Spleen (tissue), 11 donors: ENCODE measurements around the gene DDI2. TPM values are rescaled to one million over a fixed set of nuclear protein-coding genes. Genes with fewer than 3 reads are reported as not detected.

Experiments
- DNase-seq: peaks from one replicate; pipeline ENCODE4 v3.0.0-alpha.2; 2020
- H3K27ac ChIP-seq, 8 donors: fragments of 200-600 bp; sonication (generic) in 7 of 8; 1 replicate in 4 of 8; 2 replicates in 4 of 8; pipeline versions ENCODE4 v1.5.0 to v1.8.0; 2016 to 2021; ENCODE audit warnings: inconsistent platforms in 4 of 8, mild to moderate bottlenecking in 4 of 8, moderate library complexity in 1 of 8
- H3K27me3 ChIP-seq, 7 donors: fragments of 200-600 bp; sonication (generic) in 6 of 7; replicated peaks in 1 of 7; 1 replicate in 4 of 7; 2 replicates in 3 of 7; pipeline versions ENCODE4 v1.5.0 to v1.8.0; 2016 to 2021; ENCODE audit warnings: inconsistent platforms in 3 of 7, mild to moderate bottlenecking in 1 of 7
- H3K36me3 ChIP-seq, 6 donors: fragments of 200-600 bp; sonication (generic) in 5 of 6; 1 replicate in 4 of 6; 2 replicates in 2 of 6; pipeline versions ENCODE4 v1.5.0 to v1.8.0; 2016 to 2021; ENCODE audit warnings: inconsistent platforms in 2 of 6
- H3K4me1 ChIP-seq, 6 donors: fragments of 200-600 bp; sonication (generic) in 5 of 6; 1 replicate in 3 of 6; 2 replicates in 3 of 6; pipeline versions ENCODE4 v1.5.0 to v1.8.0; 2016 to 2021; ENCODE audit warnings: inconsistent platforms in 3 of 6
- H3K4me3 ChIP-seq, 8 donors: fragments of 200-600 bp; sonication (generic) in 7 of 8; 1 replicate in 4 of 8; 2 replicates in 4 of 8; pipeline versions ENCODE4 v1.5.0 to v1.8.0; 2016 to 2021; ENCODE audit warnings: inconsistent platforms in 4 of 8, mild to moderate bottlenecking in 4 of 8, moderate library complexity in 2 of 8
- H3K9me3 ChIP-seq, 8 donors: fragments of 200-600 bp; sonication (generic) in 7 of 8; 1 replicate in 4 of 8; 2 replicates in 4 of 8; pipeline versions ENCODE4 v1.5.0 to v1.8.0; 2016 to 2021; ENCODE audit warnings: inconsistent platforms in 4 of 8
- POLR2A ChIP-seq, 3 donors: fragments of 450-650 bp; IDR thresholded peaks; one replicate each; pipeline ENCODE4 v1.5.1; 2017; ENCODE audit warnings: antibody characterized with exemption in 3 of 3, mild to moderate bottlenecking in 1 of 3
- POLR2AphosphoS5 ChIP-seq, 3 donors: sonication (generic); formaldehyde crosslinking; IDR thresholded peaks; one replicate each; pipeline ENCODE4 v1.5.1; 2017; ENCODE audit warnings: antibody characterized with exemption in 3 of 3
- WGBS, 5 donors: extraction: QIAGEN DNeasy Blood & Tissue Kit in 3 of 5; methylation state at CpG; one replicate each; pipeline versions ENCODE4 v1.1.5 to v1.1.7; 2013 to 2018; 5-methylcytosine and 5-hydroxymethylcytosine counted together
- intact Hi-C: fragments of 100-400 bp; cut with DNase I; formaldehyde crosslinking; loops from one replicate; pipeline ENCODE4 v1.15.0; 2023; ENCODE audit warnings: low total_unique reads
- polyA plus RNA-seq, 3 donors: library from polyadenylated mRNA; stranded (reverse); fragments of 200-250 nt; gene quantifications; one replicate each; pipeline ENCODE4 v1.2.1, GENCODE V29; 2013
- total RNA-seq, 7 donors: library from RNA; depleted of rRNA in 3 of 7; stranded (reverse); fragments of >200 nt in 3 of 7; fragmentation: NEBNext Ultra II Directional in 4 of 7; extraction: Animal tissue kit (Norgen Biotek cat#: 25700) in 4 of 7; gene quantifications; one replicate each; pipeline versions ENCODE4 v1.1.0 to v1.2.1, GENCODE V29; 2016 to 2021
- TF ChIP-seq, protein P1 (sequence below), 11 experiments: fragments of 200-600 bp in 7 of 11; fragments of 450-650 bp in 4 of 11; sonication (generic) in 4 of 11; IDR thresholded peaks in 8 of 11; conservative IDR thresholded peaks in 3 of 11; 1 replicate in 7 of 11; 2 replicates in 4 of 11; pipeline versions ENCODE4 v1.4.0 to v1.8.0; 2016 to 2021; ENCODE audit warnings: antibody characterized with exemption in 11 of 11, inconsistent platforms in 4 of 11, mild to moderate bottlenecking in 1 of 11
- donor health status: healthy with polysubstance abuse.
- donor health status: DM: no; HTN: no; CAD: no; lungs with moderate emphysema.
- donor health status: DM: no; HTN: no; CAD: no.
- donor health status: Bipolar disorder and iron deficiency.
- donor health status: healthy.
- donor health status: DM: no; HTN: no; CAD: no.
- donor health status: DM: yes; HTN: yes; CAD: no.

DDI2 gene
- total and polyA plus RNA-seq, 10 donors = 4.8 to 75.4 (median 45.2) TPM

GRCh38 chr1:15667362-15667761 is 50.1 kb downstream of the DDI2 start:
- intact Hi-C loops = no loop called here
- Histone ChIP-seq H3K4me3 (no peak overlapping the region), H3K36me3 (peaks cover 0 to 20% (median 3%) of the 10 kb centered on the region in 6 donors), H3K9me3 (no peaks in the 10 kb centered on the region), H3K27me3 (no peaks in the 10 kb centered on the region), H3K4me1 (no peaks in the 10 kb centered on the region), H3K27ac (no peak overlapping the region)
- TF ChIP-seq POLR2AphosphoS5 (IDR thresholded peaks at IDR 0.05) = no peak
- TF ChIP-seq POLR2A (IDR thresholded peaks at IDR 0.05) = no peak
- TF ChIP-seq, protein P1, sequence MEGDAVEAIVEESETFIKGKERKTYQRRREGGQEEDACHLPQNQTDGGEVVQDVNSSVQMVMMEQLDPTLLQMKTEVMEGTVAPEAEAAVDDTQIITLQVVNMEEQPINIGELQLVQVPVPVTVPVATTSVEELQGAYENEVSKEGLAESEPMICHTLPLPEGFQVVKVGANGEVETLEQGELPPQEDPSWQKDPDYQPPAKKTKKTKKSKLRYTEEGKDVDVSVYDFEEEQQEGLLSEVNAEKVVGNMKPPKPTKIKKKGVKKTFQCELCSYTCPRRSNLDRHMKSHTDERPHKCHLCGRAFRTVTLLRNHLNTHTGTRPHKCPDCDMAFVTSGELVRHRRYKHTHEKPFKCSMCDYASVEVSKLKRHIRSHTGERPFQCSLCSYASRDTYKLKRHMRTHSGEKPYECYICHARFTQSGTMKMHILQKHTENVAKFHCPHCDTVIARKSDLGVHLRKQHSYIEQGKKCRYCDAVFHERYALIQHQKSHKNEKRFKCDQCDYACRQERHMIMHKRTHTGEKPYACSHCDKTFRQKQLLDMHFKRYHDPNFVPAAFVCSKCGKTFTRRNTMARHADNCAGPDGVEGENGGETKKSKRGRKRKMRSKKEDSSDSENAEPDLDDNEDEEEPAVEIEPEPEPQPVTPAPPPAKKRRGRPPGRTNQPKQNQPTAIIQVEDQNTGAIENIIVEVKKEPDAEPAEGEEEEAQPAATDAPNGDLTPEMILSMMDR (IDR thresholded peaks at IDR 0.05 in 8 of 11, conservative IDR thresholded peaks at IDR 0.05 in 3 of 11) = no peak
- WGBS, 5 donors = 87 to 93% (median 91%) methylated on average over 7 of the region's 7 CpGs
- no peak for DNase-seq

DNA sequence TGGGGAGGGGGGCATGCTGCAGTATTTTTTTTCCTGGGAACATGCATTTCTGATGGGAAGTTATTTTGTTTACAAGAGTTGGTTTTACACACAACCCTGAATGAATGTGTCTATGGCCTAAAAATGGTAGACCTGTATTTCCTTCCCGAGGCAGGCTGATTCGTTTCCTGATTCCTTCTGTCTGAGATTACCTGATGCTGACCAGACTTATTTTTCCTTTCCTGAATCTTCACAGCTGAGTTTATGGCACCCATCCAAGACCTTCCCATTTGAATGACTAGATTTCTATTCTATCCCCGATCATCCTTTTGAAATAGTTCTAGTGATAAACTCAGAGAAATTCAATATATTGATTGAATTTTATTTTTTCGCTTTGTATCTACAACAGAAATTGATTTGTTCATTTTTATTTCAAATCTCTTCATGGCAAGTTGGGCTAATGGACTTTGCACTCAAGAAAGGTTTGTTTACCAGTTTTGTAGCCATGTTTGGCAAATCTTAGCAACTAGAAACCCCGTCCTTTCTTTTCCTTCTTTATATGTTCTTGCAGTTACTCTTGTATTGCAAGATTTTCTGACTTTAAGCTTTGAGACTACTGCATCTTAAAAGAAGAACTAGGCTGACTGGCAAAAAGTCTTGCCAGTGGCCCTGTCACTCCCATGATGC is 51.0 kb downstream of the DDI2 start:
- TF ChIP-seq POLR2A (IDR thresholded peaks at IDR 0.05) (no peak), POLR2AphosphoS5 (IDR thresholded peaks at IDR 0.05) (no peak)
- TF ChIP-seq, protein P1 (IDR thresholded peaks at IDR 0.05 in 8 of 11, conservative IDR thresholded peaks at IDR 0.05 in 3 of 11) = no peak
- peaks cover 0 to 16% (median 3%) of the 10 kb centered on the region in 6 donors for H3K36me3 ChIP-seq
- H3K9me3 ChIP-seq = no peaks in the 10 kb centered on the region
- no peaks in the 10 kb centered on the region for H3K27me3 ChIP-seq
- DNase-seq = no peak
- 80 to 88% (median 83%) methylated on average over 5 of the region's 5 CpGs for WGBS, 5 donors
- no peaks in the 10 kb centered on the region for H3K4me1 ChIP-seq
- H3K27ac ChIP-seq = no peak overlapping the region
- no peak overlapping the region for H3K4me3 ChIP-seq
- intact Hi-C loops = no loop called here

GRCh38 chr1:15669074-15669473 is 51.8 kb downstream of the DDI2 start:
- no peaks in the 10 kb centered on the region for H3K9me3 ChIP-seq
- TF ChIP-seq POLR2A (IDR thresholded peaks at IDR 0.05) (no peak), POLR2AphosphoS5 (IDR thresholded peaks at IDR 0.05) (no peak)
- TF ChIP-seq, protein P1 (IDR thresholded peaks at IDR 0.05 in 8 of 11, conservative IDR thresholded peaks at IDR 0.05 in 3 of 11) = no peak
- peaks cover 0 to 9% (median 3%) of the 10 kb centered on the region in 6 donors for H3K36me3 ChIP-seq
- no peak overlapping the region for H3K4me3 ChIP-seq
- no peak overlapping the region for H3K27ac ChIP-seq
- DNase-seq = no peak
- no peaks in the 10 kb centered on the region for H3K27me3 ChIP-seq
- intact Hi-C loops = no loop called here
- no peaks in the 10 kb centered on the region for H3K4me1 ChIP-seq
- 90 to 96% (median 93%) methylated on average over 10 of the region's 10 CpGs for WGBS, 5 donors

DNA sequence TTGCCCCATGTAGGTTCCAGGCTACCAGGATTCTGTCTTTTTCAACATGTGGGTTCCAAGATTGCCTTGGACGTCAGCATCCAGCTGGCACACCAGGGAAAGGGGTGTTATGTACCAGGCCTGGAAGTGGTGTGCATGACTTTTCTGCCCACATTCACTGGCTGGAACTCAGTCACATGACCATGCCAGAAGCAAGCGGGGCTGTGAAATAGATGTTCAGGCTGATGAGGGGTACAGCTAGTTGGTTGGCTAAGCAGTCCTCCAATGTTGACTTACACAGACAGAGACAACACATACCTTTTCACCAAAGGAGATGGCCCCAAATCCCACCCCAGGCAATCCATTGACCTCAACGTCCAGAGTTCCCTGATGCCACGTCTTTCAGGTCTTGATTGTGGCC is 52.6 kb downstream of the DDI2 start:
- no peak for TF ChIP-seq POLR2AphosphoS5 (IDR thresholded peaks at IDR 0.05)
- no peak for TF ChIP-seq POLR2A (IDR thresholded peaks at IDR 0.05)
- TF ChIP-seq, protein P1 (IDR thresholded peaks at IDR 0.05 in 8 of 11, conservative IDR thresholded peaks at IDR 0.05 in 3 of 11) = no peak
- no peak for DNase-seq
- Histone ChIP-seq H3K9me3 (no peaks in the 10 kb centered on the region), H3K36me3 (peaks cover 0 to 6% (median under 1%) of the 10 kb centered on the region in 6 donors), H3K27ac (no peak overlapping the region), H3K4me3 (no peak overlapping the region), H3K27me3 (no peaks in the 10 kb centered on the region), H3K4me1 (no peaks in the 10 kb centered on the region)
- WGBS, 5 donors = 65 to 87% (median 81%) methylated on average over 4 of the region's 4 CpGs
- intact Hi-C loops = no loop called here
